Left renal pelvis (tissue), 4 donors: ENCODE measurements around the gene MYH9. TPM values are rescaled to one million over a fixed set of nuclear protein-coding genes. Genes with fewer than 3 reads are reported as not detected.
"Not testable (repeated sequence)": the region's sequence is repeated elsewhere in the genome, so short reads cannot be mapped to it uniquely, and the experiment has no call there.

Source experiments
- DNase-seq, 4 donors: peaks; one replicate each; pipeline ENCODE4 v3.0.0-alpha.2; 2013; ENCODE audit warnings: low read depth in 4 of 4, low spot score in 3 of 4
- polyA plus RNA-seq, 4 donors: library from polyadenylated mRNA; unstranded; fragments of 120-200 nt; gene quantifications; one replicate each; pipeline ENCODE4 v1.2.1, GENCODE V29; 2013; ENCODE audit not compliant: insufficient read length in 4 of 4

Gene MYH9
- polyA plus RNA-seq, 4 donors = 131 to 293 (median 286) TPM

GRCh38 chr22:36415415-36416168, 27.8 kb upstream of the MYH9 start:
- no peak for DNase-seq

DNA sequence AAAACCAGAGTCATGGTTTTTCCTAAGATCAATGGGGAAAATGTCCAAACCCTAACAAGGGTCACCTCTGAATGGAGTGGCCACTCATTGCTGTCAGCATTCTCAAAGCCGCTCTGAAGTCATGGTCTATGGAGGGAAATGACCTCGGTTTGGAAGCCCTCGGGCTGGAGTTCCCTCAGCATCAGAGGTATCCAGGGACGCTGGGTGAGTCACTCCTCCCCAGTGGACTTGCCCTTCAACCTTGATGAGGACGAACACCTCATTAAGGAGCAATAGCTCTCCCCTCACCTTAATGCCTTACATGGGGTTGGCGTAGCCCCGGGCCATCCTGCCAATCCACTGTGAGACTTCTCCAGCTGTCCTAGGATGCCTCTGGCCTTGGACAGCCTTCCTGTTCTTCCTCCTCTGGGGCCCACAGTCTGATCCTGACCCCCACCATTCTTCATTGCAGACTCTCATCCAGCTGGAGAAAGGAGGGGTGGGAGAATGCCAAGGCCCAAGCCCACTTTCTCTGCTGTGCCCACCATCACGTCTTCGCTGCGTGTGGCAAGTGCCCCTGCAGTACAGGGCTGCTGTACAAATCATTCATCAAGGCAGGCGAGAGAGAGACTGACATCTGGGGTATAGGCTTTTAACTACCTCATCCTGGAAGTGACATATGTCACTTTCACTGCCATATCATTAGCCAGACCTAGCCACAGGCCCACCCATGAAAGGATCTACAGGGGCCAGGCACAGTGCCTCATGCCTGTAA, 25.4 kb upstream of the MYH9 start:
- no peak for DNase-seq

DNA sequence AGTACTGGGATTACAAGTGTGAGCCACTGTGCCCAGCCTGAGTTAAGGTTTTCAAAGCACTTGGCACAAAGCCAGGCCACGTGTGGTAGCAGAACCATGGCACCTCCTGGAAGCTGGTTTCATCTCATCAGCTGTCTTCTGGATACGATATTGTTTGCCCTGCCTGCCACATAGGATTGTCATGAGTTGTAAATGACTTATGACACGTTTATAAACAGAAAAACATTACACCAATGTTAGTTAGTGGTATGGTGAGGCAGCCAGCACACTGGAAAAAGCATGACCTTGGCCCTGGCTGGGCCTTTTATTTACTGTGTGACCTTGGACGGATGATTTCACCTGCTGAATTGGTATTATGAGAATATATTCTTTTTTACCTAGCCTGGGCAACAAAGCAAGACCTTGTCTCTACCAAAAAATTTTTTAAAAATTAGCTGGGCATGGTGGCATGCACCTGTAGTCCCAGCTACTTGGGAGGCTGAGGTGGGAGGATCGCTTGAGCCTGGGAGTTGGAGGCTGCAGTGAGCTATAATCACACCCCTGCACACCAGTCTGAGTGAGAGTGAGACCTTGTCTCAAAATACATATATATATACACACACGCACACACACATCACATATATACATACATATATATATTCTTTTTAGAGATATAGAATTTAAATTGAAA, 24.0 kb upstream of the MYH9 start:
- DNase-seq = no peak

DNA sequence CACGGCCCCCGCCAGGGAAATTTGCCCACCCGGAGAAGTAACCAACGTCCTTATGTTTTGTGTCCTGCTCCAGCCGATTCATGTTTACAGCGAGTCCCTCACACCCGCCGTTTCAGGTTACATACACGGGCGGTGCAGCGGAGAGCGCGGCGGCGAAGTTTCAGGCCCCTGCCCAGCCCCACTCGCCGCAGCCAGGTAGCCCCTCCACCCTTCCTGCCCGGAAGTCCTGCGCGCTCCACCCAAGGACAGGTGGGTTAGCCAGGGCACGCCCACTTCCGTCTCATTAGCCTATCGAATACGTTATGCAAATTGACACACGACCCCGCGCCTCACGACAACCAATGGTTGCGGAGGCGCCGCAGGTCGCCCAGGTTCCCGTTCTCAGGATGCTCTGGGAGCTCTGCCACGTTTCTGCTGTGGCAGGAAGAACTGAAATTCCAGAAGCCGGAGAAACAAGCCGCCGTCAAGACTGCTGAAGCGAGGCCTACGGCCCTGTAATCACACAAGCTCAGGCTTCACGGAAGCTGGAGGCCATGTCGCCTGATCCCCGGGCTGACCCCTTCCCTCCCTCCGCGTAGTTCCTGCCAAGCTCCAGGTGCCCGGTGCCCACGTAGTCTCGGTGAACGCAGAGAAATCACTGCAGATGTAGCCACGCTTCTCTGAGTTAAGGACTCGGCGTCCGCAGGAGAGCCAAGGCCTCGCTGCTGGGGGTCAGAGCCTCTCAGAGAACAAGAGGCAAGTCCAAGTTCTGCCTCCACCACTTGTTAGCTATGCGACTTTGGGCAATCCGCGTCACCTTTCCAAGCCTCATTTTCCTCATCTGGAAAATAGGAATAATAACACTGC, 22.4 kb upstream of the MYH9 start:
- peak; percentile 87 to 95 (median 90) for DNase-seq

- DNase-seq = not testable (repeated sequence)
These were observed 21.8 kb upstream of the MYH9 start for GRCh38 chr22:36409554-36409910.

- DNase-seq = no peak
These were observed 21.3 kb upstream of the MYH9 start for GRCh38 chr22:36409056-36409455.

DNA sequence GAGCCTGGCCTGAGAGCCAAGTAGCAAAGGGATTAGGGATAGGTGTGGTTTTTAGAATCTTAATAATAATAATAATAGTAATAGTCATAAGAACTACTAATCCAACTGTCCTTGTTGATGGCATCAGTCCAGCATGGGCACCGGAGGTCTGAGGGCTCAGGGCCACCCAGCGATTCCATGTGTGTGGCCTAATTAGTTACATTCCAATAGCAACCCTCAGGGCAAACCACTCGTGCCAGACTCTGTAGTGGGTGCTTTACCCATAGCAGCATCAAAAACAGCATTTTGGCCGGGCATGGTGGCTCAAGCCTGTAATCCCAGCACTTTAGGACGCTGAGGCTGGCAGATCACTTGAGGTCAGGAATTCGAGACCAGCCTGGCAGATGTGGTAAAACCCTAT, 19.0 kb upstream of the MYH9 start:
- no peak for DNase-seq

DNA sequence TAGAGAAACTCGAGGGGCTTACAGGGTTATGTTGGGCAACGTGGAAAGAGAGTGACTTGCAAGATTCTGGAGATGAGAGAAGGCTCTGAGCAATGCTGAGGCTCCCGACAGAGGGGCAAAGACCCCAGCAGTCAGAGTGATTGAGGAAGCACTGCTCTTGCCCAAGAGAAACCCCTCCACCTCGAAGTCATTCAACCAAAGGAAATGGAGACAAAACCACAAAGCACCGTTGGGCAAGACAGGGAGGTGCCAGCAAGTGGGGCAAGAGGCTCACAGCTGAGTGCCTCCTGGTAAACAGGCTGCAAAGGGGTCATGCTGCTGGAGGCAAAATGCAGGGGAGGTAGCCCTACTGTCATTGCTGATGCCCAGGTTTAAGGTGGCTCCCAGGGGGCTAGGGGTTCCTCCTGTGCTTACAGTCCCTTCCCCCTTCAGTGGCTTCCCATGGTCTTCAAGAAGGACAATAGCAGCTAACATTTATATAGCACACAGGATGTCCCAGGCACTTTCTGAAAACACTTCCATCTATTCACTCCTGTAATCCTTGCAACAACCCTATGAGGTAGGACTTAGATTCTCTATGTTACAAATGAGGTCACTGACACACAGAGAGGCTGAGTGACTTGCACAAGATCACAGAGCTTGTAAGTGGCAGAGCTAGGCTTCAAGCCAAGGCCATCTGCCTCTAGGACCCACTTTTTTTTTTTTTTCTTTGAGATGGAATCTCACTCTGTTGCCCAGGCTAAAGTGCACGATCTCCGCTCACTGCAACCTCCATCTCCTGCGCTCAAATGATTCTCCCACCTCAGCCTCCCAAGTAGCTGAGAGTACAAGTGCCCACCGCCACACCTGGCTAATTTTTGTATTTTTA, 18.1 kb upstream of the MYH9 start:
- no peak for DNase-seq

- DNase-seq = no peak
These were observed 17.5 kb upstream of the MYH9 start for GRCh38 chr22:36405221-36405661.

DNA sequence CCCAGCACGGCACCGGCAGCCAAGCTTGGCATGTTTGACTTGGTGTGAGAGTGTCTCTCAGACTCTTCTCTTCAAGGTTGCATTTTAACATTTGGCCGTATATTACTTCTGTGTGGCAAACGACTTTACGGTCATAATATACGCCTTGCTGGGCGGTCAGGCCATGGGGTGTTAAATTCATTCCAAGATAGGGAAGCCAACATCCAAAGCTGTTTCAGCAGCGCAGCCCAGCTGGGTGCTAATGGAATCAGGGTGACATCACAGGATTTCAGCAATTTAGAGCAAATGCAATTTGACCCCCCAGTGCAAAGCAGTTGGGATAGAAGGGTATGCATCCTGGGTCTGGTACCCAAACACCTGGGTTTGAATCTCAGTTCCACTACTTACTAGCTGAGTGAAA, 16.7 kb upstream of the MYH9 start:
- DNase-seq = no peak

- no peak for DNase-seq
These were observed 11.7 kb upstream of the MYH9 start for GRCh38 chr22:36399472-36399778.

DNA sequence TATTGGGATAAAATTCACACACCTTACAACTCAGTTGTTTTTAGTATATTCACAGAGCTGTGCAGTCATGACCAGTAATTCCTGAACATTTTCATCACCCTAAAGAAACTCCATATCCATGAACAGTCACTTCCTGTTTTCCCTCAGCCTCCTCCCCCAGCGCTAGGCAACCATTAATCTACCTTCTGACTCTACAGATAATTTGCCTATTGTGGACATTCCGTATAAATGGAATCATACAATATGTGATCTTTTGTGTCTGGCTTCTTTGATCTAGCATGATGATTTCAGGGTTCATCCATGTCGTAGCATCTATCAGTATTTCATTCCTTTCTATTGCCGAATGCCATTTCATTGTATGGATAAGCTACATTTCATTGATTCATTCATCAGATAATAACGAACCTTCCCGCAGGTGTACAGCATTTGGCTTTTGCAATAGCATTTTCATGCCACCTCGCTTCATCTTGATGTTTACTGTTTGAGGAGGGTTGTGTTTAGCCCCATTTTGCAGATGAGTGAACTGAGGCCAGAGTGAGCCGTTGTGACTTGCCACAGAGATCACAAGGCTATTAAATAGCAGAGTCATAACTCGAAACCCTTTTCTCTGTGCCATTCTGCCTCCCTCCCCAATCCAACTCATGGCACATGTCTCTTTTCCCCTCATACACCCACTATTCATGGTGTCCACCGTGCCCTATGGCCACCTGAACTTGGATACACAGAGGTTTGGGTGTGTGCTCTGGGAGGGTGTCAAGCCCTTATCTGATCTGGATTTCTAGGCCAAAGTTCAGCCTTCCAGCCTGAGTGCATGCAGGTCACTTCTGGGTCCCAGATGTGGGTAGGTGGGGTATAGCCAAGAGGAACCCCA, 11.1 kb upstream of the MYH9 start:
- no peak for DNase-seq

DNA sequence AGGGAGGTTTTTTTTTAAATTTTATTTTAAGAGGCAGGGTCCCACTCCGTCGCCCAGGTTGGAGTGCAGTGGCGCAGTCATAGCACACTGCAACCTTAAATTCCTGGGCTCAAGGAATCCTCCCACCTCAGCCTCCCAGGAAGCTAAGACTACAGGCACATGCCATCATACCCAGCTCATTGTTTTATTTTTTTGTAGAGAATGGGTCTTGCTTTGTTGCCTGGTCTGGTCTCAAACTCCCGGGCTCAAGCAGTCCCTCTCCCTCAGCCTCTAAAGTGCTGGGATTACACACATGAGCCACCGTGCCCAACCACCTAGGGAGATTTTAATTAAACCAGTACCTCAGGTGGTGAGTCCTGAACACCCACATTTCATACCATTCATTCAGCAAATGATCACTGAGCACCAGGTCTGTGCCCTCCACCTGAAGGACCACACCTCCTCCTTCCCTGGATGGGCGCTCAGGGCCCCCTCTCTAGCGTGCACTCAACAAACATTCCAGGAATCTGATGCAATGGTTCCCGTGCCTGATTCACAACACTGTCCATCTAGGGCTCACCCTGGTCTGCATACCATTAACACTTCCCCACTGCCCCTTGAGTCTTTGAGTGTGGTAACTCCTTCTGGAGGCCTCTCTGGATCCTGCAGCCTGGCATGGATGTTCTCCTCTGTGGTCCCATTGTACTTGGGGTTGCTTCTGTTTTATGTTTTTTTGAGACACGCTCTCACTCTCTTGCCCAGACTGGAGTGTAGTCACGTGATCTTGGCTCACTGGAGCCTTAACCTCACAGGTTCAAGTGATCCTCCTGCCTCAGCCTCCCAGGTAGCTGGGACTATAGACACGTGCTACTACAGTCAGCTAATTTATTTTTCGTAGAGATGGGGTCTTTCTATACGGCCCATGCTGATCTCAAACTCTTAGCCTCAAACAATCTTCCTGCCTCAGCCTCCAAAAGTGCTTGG, 9.6 kb upstream of the MYH9 start:
- no peak for DNase-seq

DNA sequence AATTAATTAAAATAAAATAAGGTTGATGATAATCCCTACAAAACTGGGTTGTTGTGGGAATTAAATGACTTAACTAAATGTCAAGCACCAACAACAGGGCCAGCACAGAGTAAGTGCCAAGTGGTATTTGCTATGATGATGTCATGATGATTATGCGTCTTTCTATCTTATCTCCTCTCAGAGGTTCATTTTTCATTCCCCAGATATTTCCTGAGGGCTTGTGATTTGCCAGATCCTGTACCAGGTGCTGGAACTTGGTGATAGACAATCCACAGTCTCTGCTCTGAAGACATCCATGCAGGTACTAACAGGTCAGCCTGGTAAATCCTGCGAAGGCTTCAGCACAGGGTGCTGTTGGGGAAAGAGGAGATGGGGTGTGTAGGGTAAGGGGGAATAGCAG, 8.1 kb upstream of the MYH9 start:
- no peak for DNase-seq

GRCh38 chr22:36395055-36395849, 7.5 kb upstream of the MYH9 start:
- no peak for DNase-seq

GRCh38 chr22:36391638-36392037, 3.9 kb upstream of the MYH9 start:
- DNase-seq = no peak

DNA sequence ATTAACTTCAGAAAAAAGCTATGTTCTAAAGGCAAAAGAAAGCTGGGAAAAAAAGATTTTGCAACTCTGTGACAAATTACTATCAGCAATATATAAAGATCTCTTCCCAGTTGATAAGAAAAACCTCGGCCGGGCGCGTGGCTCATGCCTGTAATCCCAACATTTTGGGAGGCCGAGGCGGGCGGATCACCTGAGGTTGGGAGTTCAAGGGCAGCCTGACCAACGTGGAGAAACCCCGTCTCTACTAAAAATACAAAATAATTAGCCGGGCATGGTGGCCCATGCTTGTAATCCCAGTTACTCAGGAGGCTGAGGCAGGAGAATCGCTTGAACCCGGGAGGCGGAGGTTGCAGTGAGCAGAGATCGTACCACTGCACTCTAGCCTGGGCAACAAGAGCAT, 1.4 kb upstream of the MYH9 start:
- DNase-seq = not testable (repeated sequence)
